H1 (cell line): Measurements from ENCODE around the gene DPEP1. TPM values are rescaled to one million over a fixed set of nuclear protein-coding genes. Genes with fewer than 3 reads are reported as not detected.

Source experiments
- CTCF ChIA-PET: fragments of 300-600 bp; sonication (Branson Sonifier 250); formaldehyde crosslinking; loops from one replicate; lab custom pipeline; 2021; ENCODE audit not compliant: partially characterized antibody; lab: Charles Lee
- POLR2A ChIA-PET: fragments of 300-600 bp; sonication (Branson Sonifier 250); formaldehyde crosslinking; loops from one replicate; lab custom pipeline; 2021; ENCODE audit warnings: inconsistent platforms; ENCODE audit not compliant: partially characterized antibody; lab: Charles Lee
- DNase-seq, 2 experiments: peaks; one replicate each; pipeline versions ENCODE4 v3.0.0 to v3.0.0-alpha.2; 2010 to 2022; ENCODE audit warnings: low spot score in 2 of 2, low read depth in 1 of 2, mixed read lengths in 1 of 2
- FAIRE-seq: peaks from 2 replicates; lab custom pipeline; 2011; peaks lifted over from hg19 to GRCh38; lab: Jason Lieb, UNC
- H2AFZ ChIP-seq: 2 replicates; pipeline ENCODE4 v1.8.1; 2012; ENCODE audit warnings: low read length, inconsistent platforms
- H2AK5ac ChIP-seq: 2 replicates; pipeline ENCODE4 v1.6.1; 2013; ENCODE audit warnings: low read depth, low read length
- H2BK120ac ChIP-seq: replicated peaks from 2 replicates; pipeline ENCODE3; 2013; ENCODE audit warnings: low read depth, low read length, inconsistent platforms
- H2BK12ac ChIP-seq: 2 replicates; pipeline ENCODE4 v1.6.1; 2013; ENCODE audit warnings: low read depth, low read length
- H2BK15ac ChIP-seq: 2 replicates; pipeline ENCODE4 v1.6.1; 2013; ENCODE audit warnings: low read length
- H2BK20ac ChIP-seq: 2 replicates; pipeline ENCODE4 v1.6.1; 2013; ENCODE audit warnings: low read length
- H2BK5ac ChIP-seq: 2 replicates; pipeline ENCODE4 v1.6.1; 2013; ENCODE audit warnings: low read depth, low read length
- H3K14ac ChIP-seq: 2 replicates; pipeline ENCODE4 v1.6.1; 2013; ENCODE audit warnings: inconsistent platforms; ENCODE audit not compliant: insufficient read length
- H3K18ac ChIP-seq: 2 replicates; pipeline ENCODE4 v1.6.1; 2013; ENCODE audit warnings: low read length; ENCODE audit errors: extremely low read depth
- H3K23ac ChIP-seq: 2 replicates; pipeline ENCODE4 v1.6.1; 2013; ENCODE audit warnings: inconsistent platforms; ENCODE audit not compliant: insufficient read length
- H3K23me2 ChIP-seq: 2 replicates; pipeline ENCODE4 v1.6.1; 2013; ENCODE audit warnings: low read depth, low read length
- H3K27ac ChIP-seq: 2 replicates; pipeline ENCODE4 v1.6.1; 2011; ENCODE audit warnings: low read depth, low read length, inconsistent platforms
- H3K27me3 ChIP-seq, 4 experiments: replicated peaks in 1 of 4; 1 replicate in 1 of 4; 2 replicates in 3 of 4; pipeline versions ENCODE4 v1.6.1 to v1.8.1; 2011 to 2013; ENCODE audit warnings: low read length in 3 of 4, mild to moderate bottlenecking in 3 of 4, inconsistent platforms in 2 of 4, mixed read lengths in 2 of 4, moderate library complexity in 1 of 4; ENCODE audit not compliant: control insufficient read depth in 3 of 4, insufficient read depth in 3 of 4; ENCODE audit errors: extremely low read depth in 1 of 4
- H3K36me3 ChIP-seq, 4 experiments: 2 replicates each; pipeline versions ENCODE4 v1.6.1 to v1.8.1; 2011 to 2013; ENCODE audit warnings: mild to moderate bottlenecking in 4 of 4, low read length in 3 of 4, moderate library complexity in 2 of 4, control low read depth in 1 of 4, inconsistent platforms in 1 of 4; ENCODE audit not compliant: insufficient read depth in 4 of 4, control insufficient read depth in 2 of 4
- H3K4ac ChIP-seq: replicated peaks from 2 replicates; pipeline ENCODE3; 2013; ENCODE audit warnings: low read length, low read depth, mixed read lengths, inconsistent platforms; ENCODE audit not compliant: insufficient read length
- H3K4me1 ChIP-seq, 4 experiments: replicated peaks in 1 of 4; 1 replicate in 1 of 4; 2 replicates in 3 of 4; pipeline versions ENCODE4 v1.6.1 to v1.8.1; 2011 to 2013; ENCODE audit warnings: low read length in 3 of 4, inconsistent platforms in 2 of 4, mixed read lengths in 1 of 4; ENCODE audit not compliant: insufficient read depth in 4 of 4, control insufficient read depth in 3 of 4
- H3K4me2 ChIP-seq, 2 experiments: 2 replicates each; pipeline versions ENCODE4 v1.6.1 to v1.8.1; 2011 to 2013; ENCODE audit warnings: low read depth in 2 of 2, low read length in 2 of 2, control low read depth in 1 of 2, inconsistent platforms in 1 of 2, mild to moderate bottlenecking in 1 of 2; ENCODE audit not compliant: insufficient read depth in 1 of 2
- H3K4me3 ChIP-seq, 4 experiments: fragments of 200-600, 300-600 bp in 1 of 4; sonication (generic), shearing (Covaris generic), sonication (Bioruptor Twin) in 1 of 4; 2 replicates each; pipeline versions ENCODE4 v1.5.1 to v1.8.1; 2011 to 2016; ENCODE audit warnings: low read length in 4 of 4, low read depth in 3 of 4, control low read depth in 2 of 4, inconsistent platforms in 2 of 4, mild to moderate bottlenecking in 2 of 4, mixed read lengths in 1 of 4, moderate library complexity in 1 of 4; ENCODE audit not compliant: insufficient read depth in 2 of 4; ENCODE audit errors: extremely low read depth in 1 of 4
- H3K56ac ChIP-seq: replicated peaks from 2 replicates; pipeline ENCODE3; 2013; ENCODE audit warnings: low read depth, mild to moderate bottlenecking, mixed read lengths, low read length, inconsistent platforms; ENCODE audit not compliant: insufficient read length
- H3K79me1 ChIP-seq: 2 replicates; pipeline ENCODE4 v1.6.1; 2013; ENCODE audit warnings: low read depth, low read length, control low read depth
- H3K79me2 ChIP-seq, 2 experiments: 2 replicates each; pipeline versions ENCODE4 v1.6.1 to v1.8.1; 2012 to 2013; ENCODE audit warnings: low read length in 2 of 2, mild to moderate bottlenecking in 2 of 2, inconsistent platforms in 1 of 2; ENCODE audit not compliant: insufficient read depth in 2 of 2, control insufficient read depth in 1 of 2
- H3K9ac ChIP-seq, 4 experiments: replicated peaks in 1 of 4; 1 replicate in 1 of 4; 2 replicates in 3 of 4; pipeline versions ENCODE4 v1.6.1 to v1.8.1; 2011 to 2013; ENCODE audit warnings: low read depth in 3 of 4, low read length in 3 of 4, control low read depth in 2 of 4, mild to moderate bottlenecking in 2 of 4, moderate library complexity in 2 of 4, inconsistent platforms in 1 of 4; ENCODE audit errors: extremely low read depth in 1 of 4
- H3K9me3 ChIP-seq, 2 experiments: 2 replicates each; pipeline versions ENCODE4 v1.6.1 to v1.8.1; 2012 to 2013; ENCODE audit warnings: mild to moderate bottlenecking in 2 of 2, moderate library complexity in 2 of 2, control low read depth in 1 of 2, inconsistent platforms in 1 of 2, low read depth in 1 of 2, low read length in 1 of 2, mixed read lengths in 1 of 2; ENCODE audit not compliant: insufficient read depth in 2 of 2
- H4K20me1 ChIP-seq, 2 experiments: replicated peaks in 1 of 2; 2 replicates each; pipeline versions ENCODE3 to v1.8.1; 2011 to 2013; ENCODE audit warnings: inconsistent platforms in 2 of 2, low read length in 2 of 2, mild to moderate bottlenecking in 1 of 2; ENCODE audit not compliant: insufficient read depth in 2 of 2, control insufficient read depth in 1 of 2
- H4K5ac ChIP-seq: 2 replicates; pipeline ENCODE4 v1.6.1; 2013; ENCODE audit warnings: low read length, low read depth, mixed read lengths, inconsistent platforms; ENCODE audit not compliant: insufficient read length
- H4K8ac ChIP-seq: 2 replicates; pipeline ENCODE4 v1.8.0; 2013; ENCODE audit warnings: mild to moderate bottlenecking, moderate library complexity, low read length, inconsistent platforms; ENCODE audit not compliant: insufficient read depth; ENCODE audit errors: extremely low read depth
- H4K91ac ChIP-seq: replicated peaks from 2 replicates; pipeline ENCODE3; 2013; ENCODE audit warnings: low read length, mixed read lengths, inconsistent platforms; ENCODE audit not compliant: insufficient read length
- BRCA1 ChIP-seq: IDR thresholded peaks from 2 replicates; pipeline ENCODE4 v1.6.1; 2012; ENCODE audit warnings: low read depth, low read length, improper control_type of control experiment
- HDAC2 ChIP-seq, 2 experiments: fragments of 300-600 bp in 1 of 2; sonication (generic) in 1 of 2; IDR thresholded peaks; 2 replicates each; pipeline ENCODE4 v1.6.1; 2011 to 2012; ENCODE audit warnings: low read depth in 2 of 2, low read length in 2 of 2, mild to moderate bottlenecking in 2 of 2, moderate library complexity in 2 of 2, borderline replicate concordance in 1 of 2, inconsistent platforms in 1 of 2
- KDM5A ChIP-seq: fragments of 200-600 bp; IDR thresholded peaks from 2 replicates; pipeline ENCODE4 v1.7.1; 2012; ENCODE audit warnings: mild to moderate bottlenecking, low read length, inconsistent platforms, mixed read lengths
- PHF8 ChIP-seq: fragments of 200-600 bp; sonication (generic); conservative IDR thresholded peaks from 2 replicates; pipeline ENCODE4 v1.7.1; 2012; ENCODE audit warnings: low read depth, mild to moderate bottlenecking, inconsistent platforms, low read length, moderate library complexity
- RAD21 ChIP-seq, 2 experiments: IDR thresholded peaks in 1 of 2; conservative IDR thresholded peaks in 1 of 2; 2 replicates each; pipeline ENCODE4 v1.6.1; 2011; ENCODE audit warnings: low read depth in 2 of 2, low read length in 2 of 2, improper control_type of control experiment in 1 of 2, inconsistent platforms in 1 of 2, mild to moderate bottlenecking in 1 of 2, moderate library complexity in 1 of 2
- RXRA ChIP-seq: IDR thresholded peaks from 2 replicates; pipeline ENCODE4 v1.6.1; 2011; ENCODE audit warnings: low read depth, mild to moderate bottlenecking, low read length, moderate library complexity; ENCODE audit not compliant: insufficient read depth
- SIRT6 ChIP-seq: IDR thresholded peaks from one replicate; pipeline ENCODE4 v1.7.1; 2012; ENCODE audit warnings: low read length, inconsistent platforms
- WGBS, 2 experiments: shearing (Covaris generic) in 1 of 2; methylation state at CpG; one replicate each; pipeline versions ENCODE4 v1.1.6 to v1.1.7; 2013 to 2015; ENCODE audit warnings: low lambda C conversion rate in 2 of 2, mixed read lengths in 2 of 2, inconsistent platforms in 1 of 2, low coverage in 1 of 2, missing lambda C conversion rate in 1 of 2; ENCODE audit not compliant: insufficient replicate concordance in 2 of 2, insufficient coverage in 1 of 2, insufficient read length in 1 of 2; ENCODE audit errors: extremely low coverage in 1 of 2, missing lambda C conversion rate in 1 of 2; 5-methylcytosine and 5-hydroxymethylcytosine counted together
- polyA plus RNA-seq, 7 experiments: library from polyadenylated mRNA; depleted of rRNA in 3 of 7; stranded (reverse) in 5 of 7; unstranded in 2 of 7; fragments of >200 nt in 5 of 7; fragments of 200-250 nt in 2 of 7; gene quantifications; 1 replicate in 5 of 7; 2 replicates in 1 of 7; 4 replicates in 1 of 7; pipeline versions ENCODE4 v1.2.1 to v1.2.3, GENCODE V29; 2011 to 2013; ENCODE audit warnings: missing spikeins in 2 of 7, mixed read lengths in 2 of 7
- total RNA-seq: library from RNA; stranded (reverse); fragmentation: NEBNext Ultra II Directional; extraction: Animal tissue kit (Norgen Biotek cat#: 25700); gene quantifications from 2 replicates; pipeline ENCODE4 v1.2.1, GENCODE V29; 2021
- TF ChIP-seq, protein P1 (sequence below): IDR thresholded peaks from 2 replicates; pipeline ENCODE4 v1.6.1; 2012; ENCODE audit warnings: low read length, inconsistent platforms

The DPEP1 gene
- total and polyA plus RNA-seq, 2 of the 8 experiments (the other 6 are each of a cell fraction or from before 2014, with no cell fraction given): 2.8 to 3.1 TPM

DNA sequence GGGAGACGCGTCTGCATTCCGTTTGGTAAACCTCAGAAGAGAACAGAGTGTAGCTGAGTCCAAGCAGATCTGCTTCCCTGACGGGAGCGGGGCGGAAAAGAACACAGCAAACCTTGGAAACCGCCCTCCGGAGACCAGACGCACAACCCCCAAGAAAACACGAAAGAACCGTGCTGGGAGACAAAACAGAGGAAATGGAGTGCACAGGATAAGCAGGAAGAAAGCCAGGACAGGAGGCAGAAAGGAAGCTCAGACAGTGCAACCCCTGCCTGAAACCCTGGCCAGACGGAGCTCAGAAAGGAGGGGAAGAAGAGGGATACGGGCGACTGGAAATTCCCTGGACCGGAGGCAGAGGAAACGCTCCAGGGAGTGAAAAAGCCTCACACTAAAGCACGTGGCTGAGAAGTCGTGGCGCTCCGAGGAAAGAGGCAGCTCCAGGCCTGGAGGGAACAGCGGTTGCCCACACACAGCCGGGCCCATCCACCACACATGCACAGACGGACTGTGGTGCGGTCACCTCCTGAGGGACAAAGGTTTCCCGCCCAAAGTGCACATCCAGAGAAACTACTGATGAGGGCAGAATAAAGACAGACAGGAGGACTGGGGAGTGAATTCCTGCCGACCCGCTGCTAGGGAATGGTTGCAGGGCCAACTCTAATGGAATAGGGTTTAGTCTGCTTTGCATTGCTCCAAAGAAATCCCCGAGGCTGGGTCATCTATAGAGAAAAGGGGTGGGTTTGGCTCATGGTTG, 10.2 kb downstream of the DPEP1 start:
- Histone ChIP-seq H3K9me3 (no peaks in the 10 kb centered on the region), H4K91ac (peak overlapping the region; percentile 63), H3K4me3 (no peak overlapping the region), H4K20me1 (no peaks in the 10 kb centered on the region), H2AK5ac (no peak overlapping the region), H2BK5ac (peak overlapping the region; percentile 75; the same call in 1 of the 2 replicates), H3K27ac (no peak overlapping the region), H3K23me2 (no peaks in the 10 kb centered on the region), H3K4me1 (peaks cover 0 to 23% (median 6%) of the 10 kb centered on the region in 4 experiments; a peak in 6 of 7 replicates), H3K4me2 (peak overlapping the region; percentile 15 to 16; a peak in 2 of 4 replicates), H4K5ac (peak overlapping the region; percentile 26), H3K4ac (no peak overlapping the region), H3K56ac (no peak overlapping the region), H3K79me1 (no peaks in the 10 kb centered on the region), H2BK15ac (peak overlapping the region; percentile 92), H3K14ac (no peak overlapping the region), H4K8ac (peak overlapping the region; percentile 76), H3K18ac (peak overlapping the region; percentile 71), H3K9ac (no peak overlapping the region), H3K27me3 (peaks cover 0 to 15% (median 7%) of the 10 kb centered on the region in 4 experiments; a peak in 5 of 7 replicates), H3K36me3 (no peaks in the 10 kb centered on the region), H3K79me2 (no peaks in the 10 kb centered on the region), H2BK20ac (peak overlapping the region; percentile 61; the same call in 1 of the 2 replicates), H2BK120ac (no peak overlapping the region), H2AFZ (peak overlapping the region; percentile 58), H2BK12ac (peak overlapping the region; percentile 84), H3K23ac (no peak overlapping the region)
- FAIRE-seq: no peak
- CTCF ChIA-PET: interaction anchor here (0.6 to 4.9 kb wide), 9 partner anchors 8 to 316 kb away, joined by 3 to 24 read pairs (median 4); no protein-coding TSS in a partner anchor
- 77% methylated on average over 28 of the region's 28 CpGs; no CpG with 5 or more reads in 1 of the 2 experiments for WGBS, 2 experiments
- POLR2A ChIA-PET: interaction anchor here (0.8 to 1.6 kb wide), 8 partner anchors 10 to 63 kb away, joined by 3 to 7 read pairs (median 4); partner anchors contain the start of gene CDK10
- DNase-seq: no peak
- no peak for TF ChIP-seq RXRA
- no peak for TF ChIP-seq HDAC2 (IDR thresholded peaks at IDR 0.05; ENCODE audit: borderline replicate concordance in 1 of 2, low read depth in 2 of 2, low read length in 2 of 2)
- no peak for TF ChIP-seq BRCA1
- TF ChIP-seq SIRT6: no peak
- TF ChIP-seq, protein P1, sequence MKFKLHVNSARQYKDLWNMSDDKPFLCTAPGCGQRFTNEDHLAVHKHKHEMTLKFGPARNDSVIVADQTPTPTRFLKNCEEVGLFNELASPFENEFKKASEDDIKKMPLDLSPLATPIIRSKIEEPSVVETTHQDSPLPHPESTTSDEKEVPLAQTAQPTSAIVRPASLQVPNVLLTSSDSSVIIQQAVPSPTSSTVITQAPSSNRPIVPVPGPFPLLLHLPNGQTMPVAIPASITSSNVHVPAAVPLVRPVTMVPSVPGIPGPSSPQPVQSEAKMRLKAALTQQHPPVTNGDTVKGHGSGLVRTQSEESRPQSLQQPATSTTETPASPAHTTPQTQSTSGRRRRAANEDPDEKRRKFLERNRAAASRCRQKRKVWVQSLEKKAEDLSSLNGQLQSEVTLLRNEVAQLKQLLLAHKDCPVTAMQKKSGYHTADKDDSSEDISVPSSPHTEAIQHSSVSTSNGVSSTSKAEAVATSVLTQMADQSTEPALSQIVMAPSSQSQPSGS: no peak
- TF ChIP-seq KDM5A: no peak
- TF ChIP-seq RAD21 (IDR thresholded peaks at IDR 0.05 in 1 of 2, conservative IDR thresholded peaks at IDR 0.05 in 1 of 2; ENCODE audit: low read depth in 2 of 2, low read length in 2 of 2): no peak
- TF ChIP-seq PHF8: no peak
